ENCODE measurements around the gene GPBAR1. TPM values are rescaled to one million over a fixed set of nuclear protein-coding genes. Genes with fewer than 3 reads are reported as not detected.

Gene GPBAR1
- total and polyA plus RNA-seq, 2 experiments from 2014 or later = 0.44 TPM; not detected in 1

DNA sequence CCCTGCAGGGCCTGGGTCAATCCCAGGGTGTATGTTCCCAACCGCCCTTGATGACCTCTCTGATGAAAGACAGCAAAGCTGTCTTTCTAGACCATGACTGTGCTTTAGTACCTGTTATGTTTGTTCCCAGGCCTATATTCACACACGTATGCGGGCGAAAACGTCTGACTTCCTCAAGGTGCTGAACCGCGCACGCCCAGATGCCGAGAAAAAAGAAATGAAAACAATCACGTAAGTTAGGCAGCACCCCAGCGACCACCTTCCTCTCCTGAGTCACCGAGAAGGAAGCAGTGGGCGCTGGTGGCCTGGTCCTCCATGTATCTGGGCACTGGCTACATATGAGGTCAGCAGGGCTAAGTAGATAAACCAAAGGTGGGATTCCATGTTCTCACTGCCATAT lies 11.1 kb upstream of the GPBAR1 start:
- peaks cover 96% of the 10 kb centered on the region for H3K36me3 Mint-ChIP-seq (ENCODE audit: low read depth)

DNA sequence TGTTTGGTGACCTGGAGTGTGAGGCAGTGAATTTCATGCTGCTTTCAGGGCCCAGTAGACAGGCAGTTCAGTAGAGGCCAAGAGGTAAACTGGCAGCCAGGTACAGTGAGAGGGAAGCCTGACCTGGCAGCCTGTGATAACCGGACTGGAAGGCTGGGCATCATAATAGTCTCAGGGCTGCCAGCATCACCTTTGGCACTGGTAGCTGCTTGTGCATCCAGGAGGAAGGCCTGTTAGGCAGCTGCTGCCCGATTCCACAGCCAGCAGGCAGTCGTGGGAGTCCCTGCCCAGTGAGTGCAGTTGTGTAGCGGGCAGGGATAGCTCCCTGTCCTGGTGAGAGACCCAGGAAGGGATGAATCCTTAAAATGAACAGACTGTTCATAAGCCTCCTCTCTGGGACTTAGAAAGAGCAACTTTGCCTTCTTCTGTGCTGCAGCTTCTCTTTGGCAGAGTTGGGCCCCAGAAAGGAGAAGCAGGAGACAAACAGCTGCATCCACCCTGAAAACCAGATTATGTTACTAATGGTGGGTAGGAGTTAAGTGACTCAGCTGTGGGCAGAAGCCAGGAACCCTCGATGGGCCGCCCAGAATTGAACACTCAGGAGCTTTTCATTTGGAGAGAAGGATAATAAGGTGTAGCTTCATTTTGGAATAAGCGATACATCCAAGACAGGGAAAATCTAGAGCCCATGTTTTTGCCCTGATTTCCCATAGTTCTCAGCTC lies 8.1 kb upstream of the GPBAR1 start:
- Histone ChIP-seq H3K9me2 (ENCODE audit: insufficient read depth) (no peaks in the 10 kb centered on the region), H2AFZ (no peak overlapping the region), H3K4me3 (no peak overlapping the region), H3K79me2 (replicated peaks; ENCODE audit: insufficient read depth) (peaks cover 4% of the 10 kb centered on the region; the same call in 1 of the 2 replicates), H3K27ac (ENCODE audit: low read depth) (no peak overlapping the region), H4K20me1 (replicated peaks; ENCODE audit: insufficient read depth) (peaks cover 13% of the 10 kb centered on the region), H3K4me1 (ENCODE audit: insufficient read depth) (no peaks in the 10 kb centered on the region), H3F3A (replicated peaks; ENCODE audit: low read depth) (peaks cover 6% of the 10 kb centered on the region; the same call in 1 of the 2 replicates), H3K27me3 (ENCODE audit: insufficient read depth) (no peaks in the 10 kb centered on the region), H3K36me3 (ENCODE audit: insufficient read depth) (peaks cover 73% of the 10 kb centered on the region), H3K4me2 (no peak overlapping the region)
- Mint-ChIP-seq H3K27me3 (ENCODE audit: insufficient read depth, low read depth, poor library complexity) (peaks cover 9% of the 10 kb centered on the region), H3K4me1 (peaks cover 3% of the 10 kb centered on the region; the same call in 2 of the 3 replicates), H3K27ac (no peak overlapping the region), H3K4me3 (no peak overlapping the region), H3K36me3 (ENCODE audit: low read depth) (peaks cover 80% of the 10 kb centered on the region), H3K9me3 (no peaks in the 10 kb centered on the region)
- TF ChIP-seq, protein P1, sequence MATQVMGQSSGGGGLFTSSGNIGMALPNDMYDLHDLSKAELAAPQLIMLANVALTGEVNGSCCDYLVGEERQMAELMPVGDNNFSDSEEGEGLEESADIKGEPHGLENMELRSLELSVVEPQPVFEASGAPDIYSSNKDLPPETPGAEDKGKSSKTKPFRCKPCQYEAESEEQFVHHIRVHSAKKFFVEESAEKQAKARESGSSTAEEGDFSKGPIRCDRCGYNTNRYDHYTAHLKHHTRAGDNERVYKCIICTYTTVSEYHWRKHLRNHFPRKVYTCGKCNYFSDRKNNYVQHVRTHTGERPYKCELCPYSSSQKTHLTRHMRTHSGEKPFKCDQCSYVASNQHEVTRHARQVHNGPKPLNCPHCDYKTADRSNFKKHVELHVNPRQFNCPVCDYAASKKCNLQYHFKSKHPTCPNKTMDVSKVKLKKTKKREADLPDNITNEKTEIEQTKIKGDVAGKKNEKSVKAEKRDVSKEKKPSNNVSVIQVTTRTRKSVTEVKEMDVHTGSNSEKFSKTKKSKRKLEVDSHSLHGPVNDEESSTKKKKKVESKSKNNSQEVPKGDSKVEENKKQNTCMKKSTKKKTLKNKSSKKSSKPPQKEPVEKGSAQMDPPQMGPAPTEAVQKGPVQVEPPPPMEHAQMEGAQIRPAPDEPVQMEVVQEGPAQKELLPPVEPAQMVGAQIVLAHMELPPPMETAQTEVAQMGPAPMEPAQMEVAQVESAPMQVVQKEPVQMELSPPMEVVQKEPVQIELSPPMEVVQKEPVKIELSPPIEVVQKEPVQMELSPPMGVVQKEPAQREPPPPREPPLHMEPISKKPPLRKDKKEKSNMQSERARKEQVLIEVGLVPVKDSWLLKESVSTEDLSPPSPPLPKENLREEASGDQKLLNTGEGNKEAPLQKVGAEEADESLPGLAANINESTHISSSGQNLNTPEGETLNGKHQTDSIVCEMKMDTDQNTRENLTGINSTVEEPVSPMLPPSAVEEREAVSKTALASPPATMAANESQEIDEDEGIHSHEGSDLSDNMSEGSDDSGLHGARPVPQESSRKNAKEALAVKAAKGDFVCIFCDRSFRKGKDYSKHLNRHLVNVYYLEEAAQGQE (IDR thresholded peaks at IDR 0.05; ENCODE audit: unreplicated experiment) = no peak
- TF ChIP-seq, protein P2, sequence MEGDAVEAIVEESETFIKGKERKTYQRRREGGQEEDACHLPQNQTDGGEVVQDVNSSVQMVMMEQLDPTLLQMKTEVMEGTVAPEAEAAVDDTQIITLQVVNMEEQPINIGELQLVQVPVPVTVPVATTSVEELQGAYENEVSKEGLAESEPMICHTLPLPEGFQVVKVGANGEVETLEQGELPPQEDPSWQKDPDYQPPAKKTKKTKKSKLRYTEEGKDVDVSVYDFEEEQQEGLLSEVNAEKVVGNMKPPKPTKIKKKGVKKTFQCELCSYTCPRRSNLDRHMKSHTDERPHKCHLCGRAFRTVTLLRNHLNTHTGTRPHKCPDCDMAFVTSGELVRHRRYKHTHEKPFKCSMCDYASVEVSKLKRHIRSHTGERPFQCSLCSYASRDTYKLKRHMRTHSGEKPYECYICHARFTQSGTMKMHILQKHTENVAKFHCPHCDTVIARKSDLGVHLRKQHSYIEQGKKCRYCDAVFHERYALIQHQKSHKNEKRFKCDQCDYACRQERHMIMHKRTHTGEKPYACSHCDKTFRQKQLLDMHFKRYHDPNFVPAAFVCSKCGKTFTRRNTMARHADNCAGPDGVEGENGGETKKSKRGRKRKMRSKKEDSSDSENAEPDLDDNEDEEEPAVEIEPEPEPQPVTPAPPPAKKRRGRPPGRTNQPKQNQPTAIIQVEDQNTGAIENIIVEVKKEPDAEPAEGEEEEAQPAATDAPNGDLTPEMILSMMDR (conservative IDR thresholded peaks at IDR 0.05; ENCODE audit: low read depth in 2 of 2) = no peak
- TF ChIP-seq EZH2 (IDR thresholded peaks at IDR 0.05; ENCODE audit: low read depth, unreplicated experiment) (no peak), JUNB (IDR thresholded peaks at IDR 0.05; ENCODE audit: unreplicated experiment) (no peak), NANOG (IDR thresholded peaks at IDR 0.05; ENCODE audit: borderline replicate concordance) (no peak), ZNF114 (CRISPR knock-in tag; IDR thresholded peaks at IDR 0.05) (no peak), ZNF331 (CRISPR knock-in tag; IDR thresholded peaks at IDR 0.05; ENCODE audit: low read depth) (no peak), CREB1 (CRISPR knock-in tag; IDR thresholded peaks at IDR 0.05; ENCODE audit: low read depth) (no peak)
- ATAC-seq = no peak
- DNase-seq (ENCODE audit: low spot score) = no peak

More for the DNA sequence above, 11.1 kb upstream of the GPBAR1 start:
- TF ChIP-seq STAT1 (IDR thresholded peaks at IDR 0.05; ENCODE audit: unreplicated experiment) = no peak
- Histone ChIP-seq H3K79me2 (replicated peaks; ENCODE audit: insufficient read depth) (peaks cover 4% of the 10 kb centered on the region; the same call in 1 of the 2 replicates), H3K36me3 (ENCODE audit: insufficient read depth) (peaks cover 78% of the 10 kb centered on the region), H3K4me2 (no peak overlapping the region), H4K20me1 (replicated peaks; ENCODE audit: insufficient read depth) (peaks cover 17% of the 10 kb centered on the region), H3K27me3 (ENCODE audit: insufficient read depth) (no peaks in the 10 kb centered on the region), H3K9me2 (ENCODE audit: insufficient read depth) (no peaks in the 10 kb centered on the region), H3K4me1 (ENCODE audit: insufficient read depth) (no peaks in the 10 kb centered on the region), H2AFZ (no peak overlapping the region), H3K27ac (ENCODE audit: low read depth) (no peak overlapping the region), H3K4me3 (no peak overlapping the region), H3F3A (replicated peaks; ENCODE audit: low read depth) (0 out of 2 replicates have a peak, but pooled peaks cover 5% of the 10 kb centered on the region)
- H3K27ac Mint-ChIP-seq = no peak overlapping the region
- H3K27me3 Mint-ChIP-seq (ENCODE audit: insufficient read depth, low read depth, poor library complexity) = peaks cover 5% of the 10 kb centered on the region
- no peaks in the 10 kb centered on the region for H3K9me3 Mint-ChIP-seq
- no peak overlapping the region for H3K4me3 Mint-ChIP-seq
- DNase-seq (ENCODE audit: low spot score) (no peak), ATAC-seq (no peak)
- no peaks in the 10 kb centered on the region for H3K4me1 Mint-ChIP-seq
